Activated CD8-positive, alpha-beta memory T cell treated with anti-CD3 and anti-CD28 coated beads for 1 hour (primary cell): ENCODE measurements around the gene ACE.
"Not testable (repeated sequence)": the region's sequence is repeated elsewhere in the genome, so short reads cannot be mapped to it uniquely, and the experiment has no call there.

Source experiments
- DNase-seq, 2 donors: peaks; one replicate each; pipeline ENCODE4 v3.0.0-alpha.2; 2020; ENCODE audit warnings: low read depth in 1 of 2; ENCODE audit errors: extremely low read depth in 1 of 2

ACE gene

DNA sequence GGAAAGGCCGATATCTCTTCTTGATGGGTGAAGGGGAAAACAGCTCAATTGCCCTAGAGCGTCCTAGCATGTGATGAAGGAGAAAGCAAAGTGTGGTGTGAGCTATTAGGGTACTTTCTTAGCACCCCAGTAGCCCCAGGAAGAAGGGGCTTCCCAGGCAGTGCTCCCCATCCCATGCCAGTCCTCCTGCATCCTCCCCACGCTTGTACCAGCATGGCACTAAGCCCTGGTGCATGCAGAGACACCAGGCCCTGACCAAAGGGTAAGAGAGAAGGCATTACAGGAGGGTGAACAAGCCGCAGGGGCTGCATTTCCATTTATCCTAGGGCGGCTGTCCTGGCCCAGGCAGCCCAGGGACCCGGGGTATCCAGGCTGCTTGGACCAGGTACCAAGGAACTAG, 33.8 kb upstream of the ACE start:
- DNase-seq, result no peak

GRCh38 chr17:63444457-63444856, 32.4 kb upstream of the ACE start:
- no peak for DNase-seq

DNA sequence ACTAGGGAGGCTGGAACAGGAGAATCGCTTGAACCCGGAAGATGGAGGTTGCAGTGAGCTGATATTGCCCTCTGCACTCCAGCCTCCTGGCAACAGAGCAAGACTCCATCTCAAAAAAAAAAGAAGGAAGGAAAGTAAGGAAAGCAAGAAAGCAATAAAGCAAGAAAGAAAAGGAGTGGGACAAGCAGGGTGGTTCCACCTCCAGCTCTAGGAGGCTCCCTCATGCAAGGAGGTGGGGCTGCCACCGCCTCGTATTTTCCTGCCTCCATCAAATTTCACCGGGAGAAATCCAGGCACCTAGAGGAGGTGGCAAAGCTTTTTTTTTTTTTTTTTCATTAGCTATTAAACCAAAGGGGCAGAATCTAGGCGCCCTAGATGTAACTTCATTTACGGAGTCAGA, 31.8 kb upstream of the ACE start:
- DNase-seq, result no peak

DNA sequence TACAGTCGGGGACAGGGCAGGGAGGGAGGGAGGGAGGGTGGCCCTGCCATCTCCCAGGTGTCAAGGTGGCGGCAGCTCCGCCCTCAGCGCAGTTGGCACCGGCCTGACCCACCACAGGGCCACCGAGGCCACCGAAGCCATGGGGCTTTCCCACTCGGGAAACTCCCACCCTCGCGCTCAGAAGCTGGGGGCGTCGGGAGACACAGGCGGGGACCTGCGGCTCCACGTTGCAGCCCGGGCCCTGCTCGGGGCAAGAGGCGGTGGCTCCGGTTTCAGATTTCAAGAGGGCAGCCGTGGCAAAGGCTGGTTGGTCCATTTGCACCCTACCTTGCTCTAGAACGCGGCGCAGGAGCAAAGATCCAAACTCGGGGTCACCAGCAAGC, 31.3 kb upstream of the ACE start:
- peak in 1 of 2 donors; percentile 21 for DNase-seq

DNA sequence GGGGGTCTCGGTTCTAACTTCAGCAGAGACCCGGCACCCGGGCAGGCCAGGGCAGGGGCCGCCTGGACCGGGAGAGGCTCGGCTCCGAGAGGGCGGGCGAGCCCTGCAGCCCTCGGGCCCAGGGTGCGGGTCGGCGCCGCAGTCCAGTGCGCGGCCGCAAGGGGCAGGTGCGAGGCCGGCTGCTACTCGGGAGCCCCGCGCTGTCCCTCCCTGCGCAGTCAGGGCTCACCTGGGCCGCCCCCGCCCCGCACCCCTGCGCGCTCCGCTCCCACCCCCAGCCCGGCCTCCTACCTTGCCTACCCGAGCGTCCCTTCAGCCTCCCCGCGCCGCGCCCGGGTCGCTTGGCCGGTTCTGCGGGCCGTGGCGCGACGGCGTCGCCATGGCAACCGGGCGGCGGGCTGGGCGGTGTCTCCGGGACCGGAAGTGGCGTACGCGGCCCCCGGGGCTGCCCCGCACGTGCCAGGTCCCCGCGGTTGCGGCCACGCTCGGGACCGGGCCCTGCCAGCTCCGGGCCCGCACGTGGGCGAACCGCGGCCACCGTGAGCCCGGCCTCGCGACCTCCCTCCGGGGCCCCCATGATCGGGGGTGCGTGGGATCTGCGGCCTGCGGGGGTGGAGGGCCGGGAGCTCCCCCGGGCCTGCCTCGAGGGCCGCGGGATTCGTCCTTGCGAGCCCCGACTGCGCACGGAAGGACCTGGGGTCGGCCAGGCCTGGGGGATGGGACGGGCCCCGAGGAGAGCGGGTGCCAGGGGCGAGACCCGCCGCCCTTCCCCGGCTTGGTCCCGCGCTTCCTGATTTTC, 30.7 kb upstream of the ACE start, which contains the start of gene CYB561:
CYB561 (minus strand) TSS at position 353 of the 799 bp plus-strand sequence. CDS start 8,759 bp downstream, outside the sequence.
- peak in 1 of 2 donors; percentile 51 for DNase-seq

DNA sequence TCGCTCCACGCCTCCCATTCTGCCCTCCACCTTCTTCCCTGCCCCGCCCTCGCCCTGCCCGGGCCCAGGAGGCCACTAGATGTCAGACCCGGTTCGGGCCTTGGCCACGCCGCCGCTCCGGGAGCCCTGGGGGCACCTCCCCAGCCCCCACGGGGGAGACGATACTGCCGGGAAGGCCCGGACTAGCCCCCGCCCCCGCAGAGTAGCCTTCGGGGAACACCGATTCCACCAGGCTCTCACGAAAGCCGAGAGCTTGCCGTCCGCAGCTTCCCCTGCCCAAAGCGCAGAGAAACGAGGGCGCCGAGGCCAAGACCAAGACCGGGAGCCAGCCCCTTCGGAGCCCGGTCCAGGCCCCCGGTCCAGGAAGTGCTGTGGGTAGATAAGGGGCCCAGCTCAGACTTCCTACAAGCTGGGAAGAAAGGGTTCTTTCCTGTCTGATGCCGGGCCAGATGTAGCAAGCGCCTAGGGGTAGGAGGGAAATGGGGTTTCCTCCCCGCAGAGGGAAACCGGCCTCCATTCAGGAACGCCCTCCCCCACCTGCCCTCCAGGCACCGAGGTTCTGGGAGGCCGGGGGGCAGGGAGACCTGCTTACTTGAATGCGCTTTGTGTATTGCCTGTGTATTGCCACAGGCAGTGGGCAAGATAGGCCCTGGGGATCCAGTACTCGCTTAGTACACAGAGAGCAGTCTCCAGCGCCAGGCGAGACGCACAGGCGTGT, 29.9 kb upstream of the ACE start:
- no peak for DNase-seq

GRCh38 chr17:63447471-63448009, 29.3 kb upstream of the ACE start:
- no peak for DNase-seq

- DNase-seq, result no peak
Measured at GRCh38 chr17:63448655-63449054, 28.2 kb upstream of the ACE start.

DNA sequence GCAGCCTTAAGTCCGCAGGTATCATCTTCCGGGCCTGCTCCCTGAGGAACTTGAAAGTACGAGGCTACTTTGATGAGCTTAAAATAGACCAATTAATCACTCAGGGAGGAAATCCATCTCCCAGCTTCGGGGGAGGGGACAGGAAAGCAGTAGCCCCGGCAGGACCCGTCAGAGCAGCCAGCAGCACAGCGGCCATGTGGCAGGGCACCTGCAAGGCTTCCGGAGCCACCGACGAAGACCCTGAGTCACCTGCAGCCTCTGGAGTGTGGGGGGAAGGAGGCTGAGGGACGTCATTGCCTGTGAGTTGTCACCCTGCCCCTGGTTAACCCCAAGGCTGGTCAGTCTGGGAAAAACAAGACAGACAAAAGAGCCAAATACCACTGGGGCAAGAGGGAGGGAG, 26.3 kb upstream of the ACE start:
- DNase-seq, result no peak

- DNase-seq, result no peak
Measured at GRCh38 chr17:63451150-63451549, 25.7 kb upstream of the ACE start.

GRCh38 chr17:63452046-63452961, 24.6 kb upstream of the ACE start:
- no peak for DNase-seq

DNA sequence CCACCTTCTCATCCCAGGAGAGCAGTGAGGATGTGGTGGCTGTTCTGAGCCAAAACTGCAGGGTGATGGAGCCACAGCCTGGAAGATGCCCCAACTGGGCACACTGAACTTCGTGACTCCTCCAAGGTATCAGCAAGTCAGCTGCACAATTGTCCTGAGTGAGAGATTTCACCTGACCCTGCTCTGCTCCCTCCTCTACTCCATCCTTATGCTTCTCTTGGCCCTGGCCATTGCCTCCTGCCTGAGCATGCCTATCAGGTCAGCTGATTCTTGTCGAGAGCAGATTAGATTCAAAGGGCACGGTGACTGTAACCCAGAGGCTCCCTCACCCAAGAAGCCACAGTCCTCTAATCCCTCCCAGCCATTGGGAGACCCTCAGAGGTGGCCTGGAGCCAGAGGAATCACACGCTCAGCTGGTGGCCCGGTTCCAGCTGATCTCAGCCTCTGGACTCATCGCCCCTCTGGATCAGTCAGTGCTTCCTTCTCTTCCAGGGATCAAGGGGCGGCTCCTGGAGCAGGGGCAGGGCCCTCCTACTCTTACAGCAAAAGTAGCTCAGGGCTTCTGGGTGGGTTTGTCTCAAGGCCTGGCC, 23.8 kb upstream of the ACE start:
- no peak for DNase-seq

- not testable (repeated sequence) for DNase-seq
Measured at GRCh38 chr17:63454357-63454756, 22.5 kb upstream of the ACE start.

GRCh38 chr17:63454915-63455314, 21.9 kb upstream of the ACE start:
- DNase-seq, result no peak

- DNase-seq, result no peak
Measured at GRCh38 chr17:63455417-63455816, 21.4 kb upstream of the ACE start.

DNA sequence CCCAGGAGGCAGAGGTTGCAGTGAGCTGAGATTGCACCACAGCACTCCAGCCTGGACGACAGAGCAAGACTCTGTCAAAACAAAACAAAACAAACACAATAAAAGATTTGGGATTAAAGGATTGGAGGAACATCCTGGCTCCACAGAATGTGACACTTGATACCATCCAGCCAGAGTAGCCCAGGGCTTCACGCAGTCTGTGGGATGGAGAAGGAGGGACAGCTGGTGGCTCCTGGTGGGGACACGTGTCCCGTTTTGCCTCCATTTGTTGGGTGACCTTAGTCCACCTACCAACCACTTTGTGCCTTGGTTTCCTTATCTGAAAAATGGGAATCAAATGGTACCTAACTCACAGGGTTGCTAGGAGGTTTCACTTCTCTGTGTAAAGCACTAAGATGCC, 18.4 kb upstream of the ACE start:
- DNase-seq, result no peak

DNA sequence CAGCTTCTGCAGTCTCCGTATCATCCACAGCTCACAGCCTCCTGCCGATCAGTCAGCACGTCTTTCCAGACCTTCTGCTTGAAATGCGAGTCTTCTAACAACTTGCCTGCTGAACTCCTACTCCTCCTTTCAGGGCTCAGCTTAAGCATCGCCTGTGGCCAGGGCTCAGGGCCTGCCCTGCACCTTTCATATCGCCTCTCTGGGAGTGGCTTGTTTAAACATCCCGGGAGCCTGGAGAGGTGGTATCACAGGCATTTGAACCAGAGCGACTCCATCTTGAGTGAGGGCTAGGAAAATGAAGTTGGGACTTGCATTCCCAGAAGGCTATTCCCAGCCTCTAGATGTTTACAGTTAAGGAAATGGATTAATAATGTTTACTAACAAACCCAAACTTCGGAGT, 16.8 kb upstream of the ACE start:
- DNase-seq, result no peak

DNA sequence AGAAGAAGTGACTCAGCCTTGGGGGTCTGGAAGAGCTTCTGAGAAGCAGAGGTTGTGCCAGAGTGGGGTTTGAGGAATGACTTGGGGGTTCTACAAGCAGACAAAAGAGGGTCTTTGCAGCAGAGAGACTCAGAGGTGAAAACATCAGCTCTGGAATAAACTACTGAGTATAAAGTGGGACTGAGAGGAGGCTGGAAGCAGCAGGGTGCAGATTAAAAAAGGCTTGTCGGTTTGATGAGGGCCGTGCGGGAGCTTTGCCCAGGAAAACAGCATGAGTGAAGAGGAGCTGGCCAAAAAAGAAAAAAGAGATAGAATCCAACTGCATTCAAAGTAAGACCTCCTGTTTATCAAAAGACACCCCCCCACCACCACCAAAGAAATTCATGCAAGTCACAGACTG, 13.1 kb upstream of the ACE start:
- DNase-seq, result no peak

- DNase-seq, result no peak
Measured at GRCh38 chr17:63464691-63465236, 12.1 kb upstream of the ACE start.

DNA sequence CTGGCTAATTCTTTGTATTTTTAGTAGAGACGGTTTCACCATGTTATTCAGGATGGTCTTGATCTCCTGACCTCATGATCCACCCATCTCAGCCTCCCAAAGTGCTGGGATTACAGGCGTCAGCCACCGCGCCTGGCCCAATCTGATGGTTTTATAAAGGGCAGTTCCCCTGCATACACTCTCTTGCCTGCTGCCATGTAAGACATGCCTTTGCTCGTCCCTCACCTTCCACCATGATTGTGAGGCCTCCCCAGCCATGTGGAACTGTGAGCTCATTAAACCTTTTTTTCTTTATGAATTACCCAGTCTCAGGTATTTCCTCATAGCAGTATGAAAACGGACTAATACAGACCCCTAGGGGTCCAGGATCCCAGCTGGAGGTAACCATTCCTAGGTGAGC, 8.8 kb upstream of the ACE start:
- DNase-seq, result not testable (repeated sequence)
